CD14-positive monocyte (primary cell): ENCODE measurements around the gene RCCD1. TPM values are rescaled to one million over a fixed set of nuclear protein-coding genes. Genes with fewer than 3 reads are reported as not detected.
"Not testable (repeated sequence)": the region's sequence is repeated elsewhere in the genome, so short reads cannot be mapped to it uniquely, and the experiment has no call there.

ENCODE experiments used
- DNase-seq, 3 donors: peaks; one replicate each; pipeline ENCODE4 v3.0.0-alpha.2; 2011 to 2022
- H2AFZ ChIP-seq: 2 replicates; pipeline ENCODE4 v1.6.0; 2012; ENCODE audit warnings: mild to moderate bottlenecking, low read depth, low read length, inconsistent platforms; ENCODE audit not compliant: insufficient read depth, poor library complexity, severe bottlenecking
- H3K27ac ChIP-seq, 2 donors: 1 replicate in 1 of 2; 2 replicates in 1 of 2; pipeline ENCODE4 v1.5.1; 2012 to 2013; ENCODE audit warnings: low read length in 2 of 2, control low read depth in 1 of 2, inconsistent platforms in 1 of 2, low read depth in 1 of 2, mild to moderate bottlenecking in 1 of 2
- H3K27me3 ChIP-seq, 2 donors: one replicate each; pipeline versions ENCODE4 v1.6.0 to v1.6.1; 2011 to 2013; ENCODE audit warnings: low read length in 2 of 2; ENCODE audit not compliant: control insufficient read depth in 2 of 2, insufficient read depth in 2 of 2
- H3K36me3 ChIP-seq, 2 donors: replicated peaks in 1 of 2; 1 replicate in 1 of 2; 2 replicates in 1 of 2; pipeline versions ENCODE4 v1.5.1 to v1.6.1; 2012 to 2013; ENCODE audit warnings: low read length in 2 of 2, control low read depth in 1 of 2, inconsistent platforms in 1 of 2, mild to moderate bottlenecking in 1 of 2; ENCODE audit not compliant: insufficient read depth in 2 of 2, control insufficient read depth in 1 of 2
- H3K4me1 ChIP-seq, 2 donors: 1 replicate in 1 of 2; 2 replicates in 1 of 2; pipeline versions ENCODE4 v1.5.1 to v1.6.1; 2012 to 2013; ENCODE audit warnings: low read length in 2 of 2, control low read depth in 1 of 2, inconsistent platforms in 1 of 2, mild to moderate bottlenecking in 1 of 2, moderate library complexity in 1 of 2; ENCODE audit not compliant: insufficient read depth in 2 of 2, control insufficient read depth in 1 of 2
- H3K4me2 ChIP-seq: replicated peaks from 2 replicates; pipeline ENCODE3; 2012; ENCODE audit warnings: low read length, moderate library complexity, mild to moderate bottlenecking; ENCODE audit not compliant: poor library complexity, severe bottlenecking; ENCODE audit errors: extremely low read depth
- H3K4me3 ChIP-seq, 3 experiments: fragments of 200-600 bp in 1 of 3; sonication (generic) in 1 of 3; replicated peaks in 1 of 3; 1 replicate in 2 of 3; 2 replicates in 1 of 3; pipeline ENCODE4 v1.5.1; 2011 to 2013; ENCODE audit warnings: low read length in 3 of 3, mild to moderate bottlenecking in 3 of 3, control low read depth in 2 of 3, low read depth in 2 of 3, inconsistent platforms in 1 of 3, moderate library complexity in 1 of 3
- H3K79me2 ChIP-seq: 2 replicates; pipeline ENCODE4 v1.6.0; 2012; ENCODE audit warnings: mild to moderate bottlenecking, control low read depth, inconsistent platforms, low read length, moderate library complexity; ENCODE audit not compliant: insufficient read depth
- H3K9ac ChIP-seq: 2 replicates; pipeline ENCODE4 v1.6.0; 2017; ENCODE audit warnings: low read length, mild to moderate bottlenecking; ENCODE audit not compliant: insufficient read depth, poor library complexity, severe bottlenecking
- H3K9me3 ChIP-seq, 2 donors: replicated peaks in 1 of 2; 1 replicate in 1 of 2; 2 replicates in 1 of 2; pipeline versions ENCODE4 v1.5.1 to v1.6.1; 2012 to 2013; ENCODE audit warnings: low read length in 2 of 2, control low read depth in 1 of 2; ENCODE audit not compliant: control insufficient read depth in 1 of 2, insufficient read depth in 1 of 2
- H4K20me1 ChIP-seq: 2 replicates; pipeline ENCODE4 v1.6.0; 2012; ENCODE audit warnings: mild to moderate bottlenecking, low read length, control low read depth, moderate library complexity; ENCODE audit not compliant: insufficient read depth
- H3K27ac Mint-ChIP-seq, 7 donors: one replicate each; pipeline ENCODE4 v1.8.0; 2020; ENCODE audit warnings: mild to moderate bottlenecking in 7 of 7, mixed read lengths in 7 of 7, moderate library complexity in 6 of 7, inconsistent platforms in 2 of 7
- H3K27me3 Mint-ChIP-seq, 3 donors: one replicate each; pipeline ENCODE4 v1.8.0; 2021 to 2022; ENCODE audit warnings: low read depth in 3 of 3, mild to moderate bottlenecking in 3 of 3, mixed read lengths in 3 of 3, moderate library complexity in 3 of 3, inconsistent platforms in 1 of 3
- H3K36me3 Mint-ChIP-seq, 2 donors: one replicate each; pipeline ENCODE4 v1.8.0; 2020; ENCODE audit warnings: mixed read lengths in 2 of 2, inconsistent platforms in 1 of 2, mild to moderate bottlenecking in 1 of 2
- H3K4me1 Mint-ChIP-seq: one replicate; pipeline ENCODE4 v1.8.0; 2020; ENCODE audit warnings: mild to moderate bottlenecking, mixed read lengths
- H3K4me3 Mint-ChIP-seq, 2 donors: one replicate each; pipeline ENCODE4 v1.8.0; 2020; ENCODE audit warnings: mild to moderate bottlenecking in 2 of 2, mixed read lengths in 2 of 2, moderate library complexity in 1 of 2
- H3K9me3 Mint-ChIP-seq, 7 donors: one replicate each; pipeline ENCODE4 v1.8.0; 2020 to 2022; ENCODE audit warnings: mixed read lengths in 7 of 7, mild to moderate bottlenecking in 6 of 7, moderate library complexity in 6 of 7, inconsistent platforms in 2 of 7
- WGBS: methylation state at CpG from one replicate; pipeline ENCODE4 v1.1.5; 2013; ENCODE audit warnings: missing lambda C conversion rate; ENCODE audit not compliant: insufficient coverage; 5-methylcytosine and 5-hydroxymethylcytosine counted together
- intact Hi-C, 2 donors: fragments of 100-400 bp; cut with micrococcal nuclease; formaldehyde crosslinking; loops; one replicate each; pipeline versions ENCODE4 v1.15.0 to v1.15.1; 2023
- polyA plus RNA-seq, 3 donors: library from polyadenylated mRNA; depleted of rRNA in 1 of 3; unstranded in 2 of 3; stranded (reverse) in 1 of 3; fragments of 300-500 nt in 2 of 3; fragments of >200 nt in 1 of 3; fragmentation: Illumina TruSeq in 2 of 3; gene quantifications; 1 replicate in 2 of 3; 2 replicates in 1 of 3; pipeline ENCODE4 v1.2.3, GENCODE V29; 2012 to 2021
- TF ChIP-seq, protein P1 (sequence below): fragments of 200-600 bp; IDR thresholded peaks from one replicate; pipeline ENCODE4 v1.8.0; 2022; ENCODE audit warnings: antibody characterized with exemption, mild to moderate bottlenecking

Gene RCCD1
- polyA plus RNA-seq, 3 donors, result 1.2 to 2.8 (median 1.5) TPM

DNA sequence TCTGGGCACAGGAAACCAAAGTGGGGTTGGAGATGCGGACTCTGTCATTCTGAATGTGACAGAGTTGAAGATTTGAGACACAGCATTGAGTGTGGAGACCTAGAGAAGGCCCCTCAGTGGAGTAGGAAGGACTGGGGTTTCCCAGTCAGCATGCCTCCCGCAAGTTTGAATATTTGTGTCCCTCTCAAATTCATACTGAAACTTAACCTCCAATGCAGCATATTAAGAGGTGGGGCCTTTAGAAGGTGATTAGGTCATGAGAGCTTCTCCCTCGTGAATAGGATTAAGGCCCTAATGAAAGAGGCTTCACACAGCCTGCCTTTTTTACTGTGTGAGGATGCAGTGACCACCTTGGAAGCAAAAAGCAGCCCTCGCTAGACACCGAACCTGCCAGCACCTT, 30.3 kb upstream of the RCCD1 start:
- Histone ChIP-seq H3K79me2 (peaks cover 16% of the 10 kb centered on the region), H3K36me3 (peaks cover 31 to 44% of the 10 kb centered on the region in 2 donors), H4K20me1 (peaks cover 4% of the 10 kb centered on the region), H2AFZ (no peak overlapping the region), H3K27ac (no peak overlapping the region), H3K9ac (no peak overlapping the region), H3K4me1 (peaks cover 17 to 19% of the 10 kb centered on the region in 2 donors), H3K27me3 (no peaks in the 10 kb centered on the region), H3K9me3 (no peaks in the 10 kb centered on the region), H3K4me3 (no peak overlapping the region), H3K4me2 (no peak overlapping the region)
- Mint-ChIP-seq H3K4me3 (no peak overlapping the region), H3K9me3 (no peaks in the 10 kb centered on the region), H3K4me1 (peaks cover 17% of the 10 kb centered on the region), H3K27ac (peak overlapping the region in 1 of 7 donors; percentile 15), H3K36me3 (peaks cover 31 to 33% of the 10 kb centered on the region in 2 donors), H3K27me3 (no peaks in the 10 kb centered on the region)
- no peak for DNase-seq
- intact Hi-C loops, result no loop called here
- WGBS, result 100% methylated on average over 1 of the region's 5 CpGs
- TF ChIP-seq, protein P1, sequence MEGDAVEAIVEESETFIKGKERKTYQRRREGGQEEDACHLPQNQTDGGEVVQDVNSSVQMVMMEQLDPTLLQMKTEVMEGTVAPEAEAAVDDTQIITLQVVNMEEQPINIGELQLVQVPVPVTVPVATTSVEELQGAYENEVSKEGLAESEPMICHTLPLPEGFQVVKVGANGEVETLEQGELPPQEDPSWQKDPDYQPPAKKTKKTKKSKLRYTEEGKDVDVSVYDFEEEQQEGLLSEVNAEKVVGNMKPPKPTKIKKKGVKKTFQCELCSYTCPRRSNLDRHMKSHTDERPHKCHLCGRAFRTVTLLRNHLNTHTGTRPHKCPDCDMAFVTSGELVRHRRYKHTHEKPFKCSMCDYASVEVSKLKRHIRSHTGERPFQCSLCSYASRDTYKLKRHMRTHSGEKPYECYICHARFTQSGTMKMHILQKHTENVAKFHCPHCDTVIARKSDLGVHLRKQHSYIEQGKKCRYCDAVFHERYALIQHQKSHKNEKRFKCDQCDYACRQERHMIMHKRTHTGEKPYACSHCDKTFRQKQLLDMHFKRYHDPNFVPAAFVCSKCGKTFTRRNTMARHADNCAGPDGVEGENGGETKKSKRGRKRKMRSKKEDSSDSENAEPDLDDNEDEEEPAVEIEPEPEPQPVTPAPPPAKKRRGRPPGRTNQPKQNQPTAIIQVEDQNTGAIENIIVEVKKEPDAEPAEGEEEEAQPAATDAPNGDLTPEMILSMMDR, result no peak

DNA sequence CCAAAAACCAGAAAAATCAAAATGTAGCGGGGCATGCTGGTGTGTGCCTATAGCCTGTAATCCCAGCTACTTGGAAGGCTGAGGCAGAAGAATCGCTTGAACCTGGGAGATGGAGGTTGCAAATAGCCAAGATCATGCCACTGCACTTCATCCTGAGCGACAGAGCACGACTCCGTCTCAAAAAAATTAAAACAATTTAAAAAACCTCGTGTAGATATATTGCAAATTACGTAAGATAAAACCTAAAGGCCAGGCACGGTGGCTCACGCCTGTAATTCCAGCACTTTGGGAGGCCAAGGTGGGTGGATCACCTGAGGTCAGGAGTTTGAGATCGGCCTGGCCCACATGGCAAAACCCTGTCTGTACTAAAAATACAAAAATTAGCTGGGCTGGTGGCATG, 27.9 kb upstream of the RCCD1 start:
- H2AFZ ChIP-seq, H3K27ac ChIP-seq, DNase-seq, intact Hi-C loops, H3K9ac ChIP-seq, H4K20me1 ChIP-seq, H3K4me2 ChIP-seq, H3K9me3 Mint-ChIP-seq, H3K27me3 ChIP-seq, H3K4me3 ChIP-seq, H3K27me3 Mint-ChIP-seq, H3K9me3 ChIP-seq, H3K36me3 Mint-ChIP-seq, H3K4me3 Mint-ChIP-seq: not testable (repeated sequence)
- peaks cover 27% of the 10 kb centered on the region for H3K4me1 Mint-ChIP-seq
- WGBS, result 89% methylated on average over 5 of the region's 10 CpGs
- Histone ChIP-seq H3K4me1 (peaks cover 33 to 43% of the 10 kb centered on the region in 2 donors), H3K36me3 (peaks cover 8 to 20% of the 10 kb centered on the region in 2 donors), H3K79me2 (peaks cover 20% of the 10 kb centered on the region)
- peak overlapping the region in 2 of 7 donors; percentile 21 to 72 for H3K27ac Mint-ChIP-seq

DNA sequence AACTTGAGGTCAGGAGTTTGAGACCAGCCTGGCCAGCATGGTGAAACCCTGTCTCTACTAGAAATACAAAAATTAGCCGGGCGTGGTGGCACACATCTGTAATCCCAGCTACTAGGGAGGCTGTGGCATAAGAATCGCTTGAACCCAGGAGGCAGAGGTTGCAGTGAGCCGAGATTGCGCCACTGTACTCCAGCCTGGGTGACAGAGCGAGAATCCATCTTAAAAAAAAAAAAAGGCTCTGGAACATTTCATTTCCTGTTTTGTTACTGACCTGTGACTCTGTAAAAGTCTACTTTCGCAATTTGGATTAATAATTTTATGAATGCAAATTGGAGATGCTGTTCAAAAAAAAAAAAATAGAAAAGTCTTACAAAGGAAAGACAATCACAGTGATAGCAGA, 26.6 kb upstream of the RCCD1 start:
- not testable (repeated sequence) for H3K27me3 ChIP-seq, H3K9me3 Mint-ChIP-seq, H3K9ac ChIP-seq, H3K27me3 Mint-ChIP-seq, H3K9me3 ChIP-seq, H4K20me1 ChIP-seq, H3K36me3 Mint-ChIP-seq
- H3K4me1 Mint-ChIP-seq, result peaks cover 30% of the 10 kb centered on the region
- H3K27ac Mint-ChIP-seq, result peak overlapping the region; percentile 78 to 97 (median 91)
- peak overlapping the region; percentile 68 to 96 for H3K27ac ChIP-seq
- peak; percentile 46 to 68 (median 61) for DNase-seq
- peak overlapping the region in 1 of 3 experiments; percentile 81 for H3K4me3 ChIP-seq
- H3K36me3 ChIP-seq, result peaks cover under 1 to 11% of the 10 kb centered on the region in 2 donors
- H3K4me1 ChIP-seq, result peaks cover 41 to 54% of the 10 kb centered on the region in 2 donors
- intact Hi-C loops, result loop anchor here in 1 of 2 donors (2.0 kb wide), 1 partner anchor 13 kb away; no protein-coding TSS in a partner anchor
- peak overlapping the region; percentile 19 for H2AFZ ChIP-seq
- peak overlapping the region; percentile 98 for H3K4me2 ChIP-seq
- peak overlapping the region in 1 of 2 donors; percentile 31 for H3K4me3 Mint-ChIP-seq
- 0% methylated on average over 1 of the region's 7 CpGs for WGBS
- H3K79me2 ChIP-seq, result peaks cover 20% of the 10 kb centered on the region
